ENCODE measurements around the gene NOB1.
"Not testable (repeated sequence)": the region's sequence is repeated elsewhere in the genome, so short reads cannot be mapped to it uniquely, and the experiment has no call there.

The NOB1 gene

DNA sequence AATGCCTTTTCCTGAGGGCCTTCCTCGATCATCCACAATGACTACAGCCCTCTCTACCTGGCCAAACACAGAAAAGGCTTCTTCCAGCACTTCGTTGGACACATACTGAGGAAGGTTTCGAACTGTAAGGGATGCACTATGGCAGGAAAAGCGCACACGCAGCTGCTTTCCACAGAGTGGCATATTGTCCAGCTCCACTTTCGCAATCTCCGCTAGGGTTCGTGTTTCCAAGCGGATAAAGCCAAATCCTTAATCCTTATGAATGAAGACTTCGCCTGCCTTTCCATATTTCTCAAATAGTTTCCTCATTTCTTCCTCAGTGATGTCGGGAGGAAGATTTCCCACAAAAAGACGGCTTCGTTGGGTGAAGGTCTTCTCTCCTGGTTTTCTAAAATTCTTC lies 2.6 kb upstream of the NOB1 start:
- not testable (repeated sequence) for DNase-seq

DNA sequence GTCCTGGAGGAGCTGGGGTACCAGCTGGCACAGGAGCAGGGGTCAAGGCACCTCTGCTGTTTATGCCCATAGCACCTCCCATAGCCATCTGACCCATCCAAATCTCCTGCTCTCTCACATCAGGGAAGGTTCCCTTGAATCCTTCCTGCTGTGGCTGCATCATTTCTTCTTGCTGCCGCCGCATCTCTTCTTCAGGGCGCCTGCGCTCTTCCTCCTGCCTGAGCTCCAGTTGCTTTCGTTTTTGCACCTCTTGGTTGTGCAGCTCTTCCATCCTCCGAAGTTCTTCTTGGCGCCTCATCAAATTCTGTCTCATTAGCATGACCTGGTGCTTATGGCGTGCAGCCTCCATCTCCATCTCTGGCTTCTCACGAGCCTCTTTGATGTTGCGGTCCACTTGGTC lies 2.0 kb upstream of the NOB1 start:
- no peak for DNase-seq

DNA sequence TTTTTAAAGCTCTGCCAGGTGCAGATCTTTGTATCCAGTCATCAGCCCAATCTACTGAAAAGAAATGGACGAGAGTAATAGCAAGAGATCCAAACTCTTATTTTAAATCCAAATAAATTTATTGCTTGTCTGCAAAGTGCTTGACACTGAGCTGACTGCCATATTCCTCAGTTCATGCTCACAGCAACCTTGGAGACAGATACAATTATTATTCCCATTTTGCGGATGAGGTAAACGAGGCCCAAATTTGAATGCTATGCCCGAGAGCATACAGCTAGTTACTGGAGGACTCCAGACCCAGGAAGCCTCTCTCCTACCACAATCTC lies 620 bp downstream of the NOB1 start:
- DNase-seq, result no peak

DNA sequence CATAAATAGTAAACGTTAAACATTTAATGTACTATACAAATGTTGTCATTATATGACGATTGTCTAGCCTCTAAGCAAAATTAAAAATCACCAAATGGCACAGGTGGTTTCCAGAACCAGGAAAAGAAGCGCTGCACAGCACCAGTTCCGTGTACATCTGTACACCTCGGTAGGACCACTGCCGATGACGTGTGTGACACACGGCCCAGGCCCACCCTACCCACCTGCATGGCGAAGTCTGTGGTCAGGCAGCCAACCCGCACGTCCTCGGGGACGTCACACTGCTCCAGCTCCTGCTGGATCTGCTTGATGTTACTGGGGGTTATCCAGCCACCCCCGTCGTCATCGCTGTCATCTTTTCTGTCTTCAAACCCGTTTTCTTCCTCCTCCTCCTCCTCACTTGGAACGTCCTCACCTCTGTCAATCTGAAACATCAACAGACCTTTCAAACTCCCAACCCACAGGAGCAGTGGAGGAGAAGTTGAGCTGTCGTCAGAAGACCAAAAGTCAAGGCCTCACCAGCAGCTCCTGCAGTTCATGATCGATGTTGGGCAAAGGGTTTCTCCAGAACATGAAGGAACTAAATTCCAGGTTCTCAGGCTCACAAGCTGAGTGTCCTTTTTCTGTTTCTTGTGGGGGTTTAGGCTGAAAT lies 5.9 kb downstream of the NOB1 start:
- DNase-seq, result no peak

DNA sequence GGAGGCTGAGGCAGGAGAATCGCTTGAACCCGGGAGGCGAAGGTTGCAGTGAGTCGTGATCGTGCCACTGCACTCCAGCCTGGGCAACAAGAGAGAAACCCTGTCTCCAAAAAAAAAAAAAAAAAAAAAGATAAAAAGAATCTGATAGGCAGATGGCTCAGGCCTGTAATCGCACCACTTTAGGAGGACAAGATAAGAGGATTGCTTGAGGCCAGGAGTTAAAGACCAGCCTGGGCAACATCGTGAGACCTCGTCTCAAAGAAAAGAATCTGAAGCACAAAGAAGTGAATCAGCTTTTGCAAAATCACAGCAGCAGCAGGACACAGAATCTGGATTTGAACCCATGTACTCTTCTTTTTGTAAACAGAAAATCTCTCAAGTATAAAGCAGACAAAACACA lies 7.6 kb downstream of the NOB1 start:
- no peak for DNase-seq

DNA sequence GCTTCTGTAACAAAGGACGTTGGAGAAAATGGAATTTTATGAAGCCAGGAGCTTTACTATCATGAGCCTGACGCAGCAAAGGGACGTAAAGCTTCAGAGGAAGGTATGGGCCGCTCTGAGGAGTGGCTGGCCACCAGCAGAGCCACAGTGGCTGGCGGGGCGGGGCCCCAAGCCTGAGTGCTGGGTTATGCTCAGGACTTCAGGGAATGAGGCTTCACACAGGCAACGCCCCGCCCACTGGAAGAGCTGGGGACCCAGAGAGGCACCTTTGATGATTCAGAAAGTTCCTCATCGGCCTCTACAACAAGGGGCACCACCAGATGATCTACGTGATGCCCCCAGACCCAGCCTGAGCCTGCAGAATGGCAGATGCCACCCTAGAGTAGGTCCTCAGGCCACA lies 8.8 kb downstream of the NOB1 start:
- no peak for DNase-seq

DNA sequence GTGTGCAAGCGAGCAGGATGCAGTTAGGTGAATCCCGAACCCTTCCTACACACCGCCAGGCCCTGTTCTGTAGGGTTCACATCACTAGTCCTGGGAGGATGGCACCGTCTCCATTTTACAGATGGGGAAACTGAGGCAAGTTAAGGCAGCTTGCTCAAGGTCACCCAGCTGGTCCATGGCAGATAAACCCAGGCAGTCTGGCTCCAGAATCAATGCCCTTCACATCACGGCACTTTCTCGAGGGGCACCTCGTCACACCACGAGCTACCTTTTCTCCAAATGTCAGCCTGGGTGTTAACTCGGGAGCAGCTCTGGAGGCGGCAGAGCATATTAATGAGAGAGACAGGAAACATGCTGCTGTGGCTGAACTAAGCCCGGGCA lies 9.5 kb downstream of the NOB1 start:
- DNase-seq, result no peak

DNA sequence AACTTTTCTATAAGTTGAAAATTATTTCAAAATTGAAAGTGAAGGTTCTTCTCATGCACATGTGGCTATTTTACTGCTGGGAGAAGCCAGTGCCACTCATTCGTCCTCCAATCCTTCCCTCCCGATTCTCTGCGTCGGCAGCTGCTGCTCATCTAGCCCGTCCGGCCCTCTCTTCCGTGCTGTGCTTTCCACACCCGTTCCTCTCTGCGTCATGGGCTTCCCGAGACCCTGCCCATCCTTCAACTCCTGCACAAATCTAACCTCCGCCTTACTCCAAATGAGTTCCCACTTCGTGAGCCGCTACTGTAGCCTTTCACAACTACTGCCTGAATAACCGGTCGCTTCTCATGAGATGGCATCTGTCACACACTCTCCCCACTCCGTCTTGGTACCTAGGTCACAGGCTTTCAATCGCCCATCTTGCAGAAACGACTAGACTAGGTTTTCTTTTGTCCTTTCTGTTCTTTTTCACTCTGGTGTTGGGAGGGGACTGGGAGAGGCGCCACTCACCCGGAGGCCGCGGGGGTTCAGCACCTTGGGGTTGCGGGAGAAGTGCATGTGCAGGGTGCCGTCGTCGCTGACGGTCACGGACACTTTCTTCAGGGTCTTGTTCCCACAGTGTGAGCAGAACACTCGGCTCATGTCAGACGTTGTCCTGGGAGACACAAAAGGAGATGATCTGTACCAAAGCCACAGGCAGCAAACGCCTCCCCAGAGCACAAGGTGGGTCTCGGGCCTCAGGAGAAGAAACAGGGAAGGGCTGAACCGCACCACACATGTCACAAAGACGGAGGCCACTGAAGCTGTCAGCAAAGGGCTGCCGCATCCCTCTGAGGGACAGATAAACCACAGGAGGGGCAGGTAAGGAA lies 10.1 kb downstream of the NOB1 start:
- DNase-seq, result no peak

DNA sequence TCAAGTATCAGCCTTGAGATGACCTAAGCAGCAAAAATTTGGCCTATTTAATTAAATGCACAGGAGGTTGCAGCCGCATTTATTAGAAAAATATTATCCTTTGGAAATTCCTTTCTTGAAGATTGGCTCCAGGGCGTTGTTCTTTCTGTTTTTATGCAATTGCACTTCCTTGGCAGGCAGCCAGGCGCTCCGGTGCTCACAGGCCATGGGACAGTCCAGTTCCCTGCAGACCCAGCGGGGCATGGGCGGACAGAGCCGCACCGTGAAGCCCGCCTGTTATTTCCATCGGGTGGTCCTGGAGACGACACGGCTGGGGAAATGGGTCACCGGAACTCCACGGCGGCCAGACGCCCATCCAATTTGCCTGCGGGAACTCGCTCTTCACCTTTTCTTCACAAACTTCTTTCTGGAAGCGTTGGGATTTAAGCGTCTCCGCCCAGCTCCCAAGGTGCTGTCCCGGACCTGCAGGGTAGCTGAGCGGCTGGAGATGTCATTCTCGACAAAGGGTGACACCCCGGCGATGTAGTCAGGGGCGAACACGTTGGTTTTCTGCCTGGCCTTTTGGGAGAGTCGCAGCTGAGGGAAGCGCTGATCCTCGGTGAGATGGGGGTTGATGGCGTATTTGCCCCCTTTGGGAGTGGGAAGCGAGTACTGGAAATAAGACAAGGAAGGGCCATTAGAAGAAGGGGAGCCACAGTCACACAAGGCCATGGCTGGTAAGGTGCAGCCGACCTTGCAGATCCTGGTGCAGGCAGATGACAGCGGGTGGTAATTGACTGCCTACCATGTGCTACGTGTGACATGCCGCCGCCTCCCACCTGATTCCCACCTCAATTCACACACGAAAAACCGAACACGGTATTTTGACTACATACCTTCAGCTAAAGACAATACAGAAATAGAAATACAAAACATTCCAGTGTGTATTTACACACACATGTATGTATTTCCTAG lies 12.5 kb downstream of the NOB1 start:
- no peak for DNase-seq

DNA sequence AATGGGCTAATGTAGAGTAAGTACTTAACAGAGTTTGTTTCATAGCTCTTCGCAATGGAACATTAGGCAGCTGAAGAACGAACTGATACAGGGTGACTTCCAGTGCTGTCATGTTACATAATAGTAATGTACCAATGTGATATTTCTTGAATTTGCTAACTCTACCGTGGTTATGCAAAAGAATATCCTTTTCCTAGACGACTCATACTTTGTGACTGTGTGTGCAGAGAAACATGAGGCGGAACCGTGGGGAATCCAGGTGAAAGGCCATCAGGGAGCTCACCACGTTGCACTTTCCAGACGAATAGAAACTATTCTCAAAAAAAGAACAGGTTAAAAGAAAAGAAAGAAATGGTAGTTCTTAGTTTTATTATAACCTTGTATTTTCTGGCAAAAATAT lies 13.2 kb downstream of the NOB1 start:
- no peak for DNase-seq

DNA sequence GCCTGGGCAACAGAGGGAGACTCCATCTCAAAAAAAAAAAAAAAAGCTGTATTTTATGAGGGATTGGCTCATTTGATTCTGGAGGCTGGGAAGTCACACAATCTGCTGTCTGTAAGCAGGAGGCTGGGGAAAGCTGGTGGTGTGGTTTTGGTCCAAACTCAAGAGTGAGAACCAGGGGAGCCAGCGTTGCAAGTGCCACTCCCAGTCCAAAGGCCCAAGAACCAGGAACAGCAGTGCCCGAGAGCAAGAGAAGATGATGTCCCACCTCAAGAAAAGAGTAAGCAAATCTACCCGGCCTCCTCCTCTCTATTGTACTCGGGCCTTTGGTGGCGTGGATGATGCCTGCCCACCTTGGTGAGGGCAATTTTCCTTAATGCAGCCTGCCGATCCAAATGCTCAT lies 22.6 kb downstream of the NOB1 start:
- DNase-seq, result no peak

DNA sequence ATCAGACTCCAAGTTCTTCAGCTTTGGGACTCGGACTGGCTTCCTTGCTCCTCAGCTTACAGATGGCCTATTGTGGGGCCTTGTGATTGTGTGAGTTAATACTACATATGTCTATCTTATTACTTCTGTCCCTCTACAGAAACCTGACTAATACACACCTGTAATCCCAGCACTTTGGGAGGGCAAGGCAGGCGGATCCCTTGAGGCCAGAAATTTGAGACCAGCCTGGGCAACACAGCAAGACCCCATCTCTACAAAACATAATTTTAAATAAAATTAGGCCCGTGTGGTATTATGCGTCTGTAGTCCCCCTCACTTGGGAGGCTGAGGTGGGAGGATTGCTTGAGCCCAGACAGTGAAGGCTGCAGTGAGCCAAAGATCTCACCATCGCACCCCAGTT lies 23.4 kb downstream of the NOB1 start:
- DNase-seq, result not testable (repeated sequence)

DNA sequence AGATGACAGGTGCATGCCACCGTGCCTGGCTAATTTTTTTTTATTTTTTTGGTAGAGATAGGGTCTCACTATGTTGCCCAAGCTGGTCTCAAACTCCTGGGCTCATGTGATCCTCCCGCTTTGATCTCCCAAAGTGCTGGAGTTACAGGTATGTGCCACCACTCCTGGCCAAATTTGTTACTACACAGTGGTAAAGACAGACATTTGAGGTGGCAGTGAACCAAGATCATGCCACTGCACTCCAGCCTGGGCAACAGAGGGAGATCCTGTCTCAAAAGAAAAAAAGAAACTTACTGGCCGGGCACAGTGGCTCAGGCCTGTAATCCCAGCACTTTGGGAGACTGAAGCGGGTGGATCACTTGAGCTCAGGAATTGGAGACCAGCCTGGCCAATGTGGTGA lies 25.7 kb downstream of the NOB1 start:
- DNase-seq, result not testable (repeated sequence)

DNA sequence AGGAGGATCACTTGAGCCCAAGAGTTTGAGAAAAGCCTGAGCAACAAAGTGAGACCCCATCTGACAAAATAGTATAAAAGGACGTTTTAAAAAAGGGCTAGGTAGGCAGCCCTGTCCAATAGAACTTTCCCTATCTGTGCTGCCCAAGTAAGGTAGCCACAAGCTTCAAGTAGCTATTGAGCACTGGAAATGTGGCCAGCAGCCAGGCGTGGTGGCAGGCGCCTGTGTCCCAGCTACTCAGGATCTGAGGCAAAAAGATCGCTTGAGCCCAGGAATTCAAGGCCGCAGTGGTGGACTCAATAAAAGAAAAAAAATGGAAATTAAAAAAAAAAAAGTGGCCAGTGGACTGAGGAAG lies 26.8 kb downstream of the NOB1 start:
- DNase-seq, result no peak

DNA sequence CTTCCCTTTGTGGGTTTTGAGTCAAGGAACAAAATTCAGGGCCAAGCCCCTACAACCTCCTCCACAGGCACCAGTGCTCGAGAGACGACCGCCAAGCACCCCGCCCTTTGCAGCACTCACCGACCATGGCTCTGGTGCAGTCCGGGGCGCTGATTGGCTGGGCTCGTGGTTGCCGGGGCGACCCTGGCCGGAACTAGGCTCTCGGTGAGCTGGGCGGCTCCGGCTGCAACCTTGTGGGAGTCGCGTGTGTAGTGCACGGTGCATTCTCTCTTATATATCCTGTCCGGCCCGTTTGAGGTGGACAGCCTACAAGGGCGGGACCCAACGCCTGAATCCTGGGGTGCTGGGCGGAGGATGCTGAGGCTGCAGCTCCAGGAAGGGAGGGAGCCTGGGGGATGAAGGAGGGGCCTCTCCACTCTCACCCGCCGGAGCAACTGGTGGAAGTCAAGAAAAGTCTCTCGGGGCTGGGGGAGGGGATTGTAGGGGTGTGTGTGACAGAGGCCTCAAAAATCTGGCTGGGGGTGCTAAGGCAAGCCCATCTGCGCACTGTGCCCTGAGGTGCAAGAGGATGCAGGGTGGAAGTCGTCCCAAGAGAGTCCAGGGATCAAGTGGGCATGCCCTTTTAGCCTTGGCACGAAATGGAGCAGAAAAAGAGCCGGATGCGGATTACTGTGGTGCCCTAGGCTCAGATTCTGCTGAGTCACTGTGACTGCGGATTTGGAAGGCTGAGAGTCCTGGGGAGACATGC lies 28.2 kb downstream of the NOB1 start, which contains the start of gene NQO1:
NQO1 (minus strand) TSS at position 248 of the 748 bp plus-strand sequence; CDS start at position 127, 121 bp downstream.
- DNase-seq, result peak; percentile 73

DNA sequence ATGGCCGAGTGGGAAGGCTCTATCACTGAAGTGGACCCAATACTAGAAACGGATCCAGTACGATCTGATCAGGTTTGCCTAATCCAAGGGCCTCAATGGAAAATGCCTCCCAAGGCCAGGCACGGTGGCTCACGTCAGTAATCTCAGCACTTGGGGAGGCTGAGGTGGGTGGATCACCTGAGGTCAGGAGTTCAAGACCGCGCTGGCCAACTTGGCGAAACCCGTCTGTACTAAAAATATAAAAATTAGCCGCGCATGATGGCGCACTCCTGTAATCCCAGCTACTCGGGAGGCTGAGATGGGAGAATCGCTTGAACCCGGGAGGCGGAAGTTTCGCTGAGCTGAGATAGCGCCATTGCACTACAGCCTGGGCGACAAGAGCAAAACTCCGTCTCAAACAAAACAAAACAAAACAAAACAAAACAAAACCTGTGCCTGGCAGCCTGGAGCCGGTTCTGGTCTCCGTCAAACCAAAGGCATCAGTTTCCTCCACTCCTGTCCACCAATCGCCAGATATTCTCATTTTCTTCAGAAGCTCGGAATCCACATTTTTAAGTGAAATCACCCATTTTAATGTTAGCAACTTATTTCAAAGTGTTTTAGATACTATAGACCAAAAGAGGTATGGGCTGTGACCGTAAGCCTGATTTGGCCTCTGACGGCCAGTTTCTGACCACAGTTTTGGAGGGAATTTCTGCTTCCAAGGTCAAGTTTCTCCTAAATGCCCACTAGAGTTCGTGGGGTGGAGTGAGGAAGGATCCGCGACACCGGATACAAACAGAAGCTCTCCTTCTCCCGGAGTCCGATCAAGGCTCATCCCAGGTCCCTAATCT lies 29.0 kb downstream of the NOB1 start:
- DNase-seq, result no peak

DNA sequence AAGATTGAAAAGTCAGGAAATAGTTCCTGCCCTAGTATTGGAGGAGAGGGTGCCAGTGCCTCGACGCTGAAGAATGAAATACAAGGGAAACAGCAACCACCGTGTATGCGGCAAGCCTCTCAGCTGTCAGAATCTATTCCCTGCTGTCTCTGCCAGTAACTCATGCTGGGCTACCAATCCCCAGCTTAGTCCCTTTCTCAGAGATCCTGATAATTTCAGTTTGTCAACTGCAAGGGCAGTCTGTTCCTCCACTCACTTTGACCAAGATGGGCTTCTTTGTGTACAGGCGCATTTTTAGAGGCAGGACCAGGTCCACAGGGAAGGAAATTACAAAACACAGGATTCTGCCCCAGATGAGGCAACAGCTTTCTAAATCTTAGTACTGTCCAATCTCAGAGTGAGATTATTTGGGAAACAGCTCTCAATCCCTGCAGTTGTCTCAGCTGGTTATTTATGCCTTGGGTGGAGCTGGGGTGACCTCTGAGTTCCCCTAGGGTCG lies 29.7 kb downstream of the NOB1 start:
- no peak for DNase-seq

DNA sequence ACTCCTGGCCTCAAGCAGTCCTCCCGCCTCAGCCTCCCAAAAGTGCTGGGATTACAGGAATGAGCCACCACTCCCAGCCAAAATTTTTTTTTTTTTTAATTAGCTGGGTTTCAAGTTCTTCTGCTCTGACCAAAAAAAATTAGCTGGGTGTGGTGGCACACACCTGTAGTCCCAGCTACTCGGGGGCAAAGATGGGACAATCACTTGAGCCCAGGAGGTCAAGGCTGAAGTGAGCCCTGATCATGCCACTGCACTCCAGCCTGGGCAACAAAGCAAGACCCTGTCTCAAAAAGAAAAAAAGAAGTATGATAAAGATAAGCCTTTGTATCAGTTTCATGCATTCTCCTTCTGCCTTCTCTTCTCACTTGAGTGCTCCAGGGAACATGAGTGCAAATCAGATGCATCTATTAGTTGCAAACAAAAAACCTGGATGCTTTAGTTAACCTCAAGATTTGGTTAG lies 30.3 kb downstream of the NOB1 start:
- DNase-seq, result no peak

DNA sequence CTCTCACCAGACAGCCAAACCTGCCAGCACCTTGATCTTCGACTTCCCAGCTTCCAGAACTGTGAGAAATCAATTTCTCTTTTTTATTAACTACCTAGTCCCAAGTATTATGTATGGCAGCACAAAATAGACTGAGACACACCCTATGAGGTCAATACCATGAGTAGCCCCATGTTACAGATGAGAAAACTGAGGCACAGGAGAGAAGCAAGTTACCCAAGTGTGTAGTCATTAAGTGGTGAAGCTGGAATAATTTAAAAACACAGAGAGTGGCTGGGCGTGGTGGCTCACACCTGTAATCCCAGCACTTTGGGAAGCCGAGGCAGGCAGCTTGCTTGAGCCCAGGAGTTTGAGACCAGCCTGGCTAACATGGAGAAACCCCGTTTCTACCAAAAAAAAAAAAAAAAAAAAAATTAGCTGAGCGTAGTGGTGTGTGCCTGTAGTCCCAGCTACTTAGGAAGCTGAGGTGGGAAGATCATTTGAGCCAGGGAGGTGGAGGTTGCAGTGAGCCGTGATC lies 33.2 kb downstream of the NOB1 start:
- no peak for DNase-seq

DNA sequence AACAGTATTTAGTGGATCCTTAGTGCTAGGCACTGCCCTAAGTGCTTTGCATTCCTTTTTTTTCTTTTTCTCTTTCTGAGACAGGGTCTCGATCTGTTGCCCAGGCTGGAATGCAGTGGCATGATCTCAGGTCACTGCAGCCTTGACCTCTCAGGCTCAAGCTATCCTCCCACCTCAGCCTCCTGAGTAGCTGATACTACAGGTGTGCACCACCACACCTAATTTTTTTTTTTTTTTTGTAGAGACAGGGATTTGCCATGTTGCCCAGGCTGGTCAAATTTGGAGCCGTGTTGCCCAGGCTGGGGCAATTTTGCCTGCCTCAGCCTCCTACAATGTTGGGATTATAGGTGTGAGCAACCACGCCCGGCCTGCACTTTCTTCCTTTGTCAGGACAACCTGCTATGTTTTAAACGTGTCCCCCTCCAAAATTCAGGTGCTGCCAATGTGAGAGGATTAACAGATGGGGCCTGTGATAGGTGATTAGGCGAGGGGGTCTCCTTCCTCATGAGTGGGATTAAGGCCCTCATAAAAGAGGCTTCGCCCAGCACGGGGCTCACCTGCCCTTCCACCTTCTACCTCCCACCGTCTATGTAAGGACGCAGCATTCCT lies 33.8 kb downstream of the NOB1 start:
- DNase-seq, result no peak

All from 8988T (cell line).